Measurements from ENCODE around the gene CDH12.
"Not testable (repeated sequence)": the region's sequence is repeated elsewhere in the genome, so short reads cannot be mapped to it uniquely, and the experiment has no call there.

- not testable (repeated sequence) for TF ChIP-seq CTCF (IDR thresholded peaks at IDR 0.05); POLR2A (IDR thresholded peaks at IDR 0.05; ENCODE audit: low read depth)
Observed at GRCh38 chr5:22213703-22214495, 639.2 kb downstream of the CDH12 start.
